HUES6 (cell line): ENCODE results near the gene TBL2.
"Not testable (repeated sequence)": the region's sequence is repeated elsewhere in the genome, so short reads cannot be mapped to it uniquely, and the experiment has no call there.

Experiments
- H3K27ac ChIP-seq: 2 replicates; pipeline ENCODE4 v1.7.0; 2013; ENCODE audit warnings: low read depth, mild to moderate bottlenecking, low read length, inconsistent platforms
- H3K27me3 ChIP-seq: 2 replicates; pipeline ENCODE4 v1.6.1; 2013; ENCODE audit warnings: low read length; ENCODE audit not compliant: control insufficient read depth, insufficient read depth
- H3K36me3 ChIP-seq: 2 replicates; pipeline ENCODE4 v1.6.1; 2013; ENCODE audit warnings: low read length; ENCODE audit not compliant: control insufficient read depth, insufficient read depth
- H3K4me1 ChIP-seq: 2 replicates; pipeline ENCODE4 v1.6.1; 2013; ENCODE audit warnings: low read length; ENCODE audit not compliant: control insufficient read depth, insufficient read depth
- H3K4me3 ChIP-seq: 2 replicates; pipeline ENCODE4 v1.5.1; 2013; ENCODE audit warnings: low read depth, low read length
- H3K9ac ChIP-seq: one replicate; pipeline ENCODE4 v1.6.1; 2013; ENCODE audit warnings: mild to moderate bottlenecking, low read length
- H3K9me3 ChIP-seq: 2 replicates; pipeline ENCODE4 v1.6.1; 2013; ENCODE audit warnings: low read depth, low read length; ENCODE audit not compliant: control insufficient read depth, insufficient read depth

The TBL2 gene

DNA sequence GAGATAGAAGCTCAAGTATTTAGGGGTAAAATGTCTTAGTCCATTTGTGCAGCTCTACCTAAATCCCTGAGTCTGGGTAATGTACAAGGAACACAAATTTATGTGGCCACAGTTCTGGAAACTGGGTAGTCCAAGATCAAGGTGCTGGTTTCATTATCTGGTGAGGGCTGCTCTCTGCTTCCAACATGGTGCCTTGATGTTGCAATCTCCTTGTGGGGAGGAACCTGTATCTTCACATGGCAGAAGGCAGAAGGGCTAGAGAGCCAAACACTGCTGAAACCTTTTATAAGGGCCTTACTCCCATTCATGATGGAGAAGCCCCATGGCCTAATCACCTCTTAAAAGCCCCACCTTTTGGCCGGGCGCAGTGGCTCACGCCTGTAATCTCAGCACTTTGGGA is 47.6 kb downstream of the TBL2 start:
- Histone ChIP-seq H3K27me3 (no peaks in the 10 kb centered on the region), H3K36me3 (peaks cover 4% of the 10 kb centered on the region; the same call in 1 of the 2 replicates), H3K27ac (no peak overlapping the region), H3K4me3 (no peak overlapping the region), H3K9ac (no peak overlapping the region), H3K4me1 (peaks cover 2% of the 10 kb centered on the region; the same call in 1 of the 2 replicates), H3K9me3 (no peaks in the 10 kb centered on the region)

DNA sequence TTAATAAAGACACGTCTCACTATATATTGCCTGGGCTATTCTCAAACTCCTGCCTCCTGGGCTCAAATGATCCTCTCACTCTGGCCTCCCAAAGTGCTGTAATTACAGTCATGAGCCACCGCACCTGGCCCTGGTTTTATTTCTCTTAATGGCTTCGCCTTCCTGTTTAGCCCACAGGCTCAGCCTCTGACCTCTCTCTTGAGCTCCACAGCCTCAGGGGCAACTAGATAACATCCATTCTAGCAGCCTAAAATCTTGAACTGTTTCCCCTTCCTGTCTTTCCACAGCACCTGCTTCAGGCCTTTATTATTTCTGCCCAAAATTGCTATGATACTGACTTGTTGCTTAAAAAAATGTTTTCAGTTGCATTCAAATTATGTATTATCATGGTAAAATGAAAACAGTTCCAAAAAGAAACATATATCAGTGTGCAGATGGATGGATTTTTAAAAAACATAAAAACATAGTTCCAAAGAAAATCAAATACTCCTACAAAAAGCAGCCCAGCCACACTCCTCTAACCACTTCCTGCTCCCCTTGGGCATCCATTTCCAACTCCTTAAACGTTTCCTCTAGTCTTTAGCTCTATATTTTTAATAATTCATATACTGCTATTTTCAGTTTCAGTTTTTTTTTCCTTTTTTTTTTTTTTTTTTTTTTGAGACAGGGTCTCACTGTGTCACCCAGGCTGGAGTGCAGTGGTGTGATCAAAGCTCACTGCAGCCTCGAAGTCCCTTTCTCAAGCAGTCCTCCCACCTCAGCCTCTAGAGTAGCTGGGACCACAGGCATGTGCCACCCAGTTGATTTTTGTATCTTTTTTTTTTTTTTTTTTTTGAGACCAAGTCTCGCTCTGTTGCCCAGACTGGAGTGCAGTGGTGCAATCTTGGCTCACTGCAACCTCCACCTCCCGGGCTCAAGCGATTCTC is 51.2 kb downstream of the TBL2 start:
- no peaks in the 10 kb centered on the region for H3K27me3 ChIP-seq
- no peak overlapping the region for H3K4me3 ChIP-seq
- H3K36me3 ChIP-seq, result no peaks in the 10 kb centered on the region
- H3K27ac ChIP-seq, result no peak overlapping the region
- peaks cover 2% of the 10 kb centered on the region; the same call in 1 of the 2 replicates for H3K4me1 ChIP-seq
- H3K9ac ChIP-seq, result no peak overlapping the region
- H3K9me3 ChIP-seq, result no peaks in the 10 kb centered on the region

DNA sequence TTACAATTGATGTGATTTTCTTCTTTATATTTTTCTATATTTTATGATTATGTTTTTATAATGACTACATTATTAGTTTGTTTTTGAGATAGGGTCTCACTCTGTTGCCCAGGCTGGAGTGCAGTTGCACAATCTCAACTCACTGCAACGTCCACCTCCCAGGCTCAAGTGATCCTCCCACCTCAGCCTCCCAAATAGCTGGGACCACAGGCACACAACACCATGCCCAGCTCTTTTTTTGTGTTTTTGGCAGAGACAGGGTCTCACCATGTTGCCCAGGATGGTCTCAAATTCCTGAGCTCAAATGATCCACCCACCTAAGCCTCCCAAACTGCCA is 52.3 kb downstream of the TBL2 start:
- not testable (repeated sequence) for H3K4me3 ChIP-seq, H3K9me3 ChIP-seq, H3K4me1 ChIP-seq, H3K9ac ChIP-seq, H3K27ac ChIP-seq, H3K27me3 ChIP-seq, H3K36me3 ChIP-seq

DNA sequence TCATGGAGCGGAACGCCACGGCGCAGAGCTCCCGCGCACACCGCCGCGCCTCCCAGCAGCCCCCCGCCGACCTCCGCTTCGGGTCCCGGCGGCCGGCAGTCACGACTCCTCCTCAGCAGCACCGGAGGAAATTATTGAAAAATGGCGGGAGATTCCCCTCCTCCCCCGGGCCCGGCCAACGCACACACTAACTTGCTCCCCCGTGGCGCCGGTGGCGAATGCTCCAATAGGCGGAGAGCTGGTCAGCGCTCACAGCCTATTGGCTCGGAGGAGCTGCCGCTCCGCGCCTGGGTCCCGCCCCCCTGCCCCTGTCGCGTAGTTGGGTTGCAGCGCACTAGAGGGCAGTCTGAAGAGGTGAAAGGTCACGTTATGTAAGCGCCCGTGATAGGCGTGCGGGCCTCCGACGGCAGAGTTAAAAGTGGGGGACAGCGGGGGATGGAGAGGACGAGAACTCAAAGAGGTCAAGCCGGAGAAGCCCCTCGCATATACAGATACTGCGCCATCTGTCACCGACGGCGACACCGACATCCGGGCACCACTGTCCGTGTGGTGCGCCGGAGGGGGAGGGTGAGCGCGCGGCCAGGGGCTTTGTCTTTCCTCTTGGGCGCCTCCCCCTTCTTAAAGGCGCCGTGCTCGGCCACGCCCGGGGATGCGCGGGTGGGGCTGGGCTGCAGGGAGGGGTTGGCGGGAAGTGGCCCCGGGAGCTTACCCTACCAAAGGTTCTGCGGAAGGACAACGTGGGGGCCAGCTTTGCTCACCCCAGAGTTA is 56.1 kb downstream of the TBL2 start, which contains the start of gene BAZ1B:
TSS of gene BAZ1B (minus strand) at position 189 of the 768 bp plus-strand sequence. CDS start 360 bp downstream, outside the sequence.
- H3K27ac ChIP-seq, result peak within 1 kb of the TSS; percentile 85
- peaks cover 25% of the 10 kb centered on the region for H3K36me3 ChIP-seq
- peak within 1 kb of the TSS; percentile 86 for H3K4me3 ChIP-seq
- no peaks in the 10 kb centered on the region for H3K9me3 ChIP-seq
- H3K4me1 ChIP-seq, result peaks cover 8% of the 10 kb centered on the region; the same call in 1 of the 2 replicates
- H3K9ac ChIP-seq, result peak within 1 kb of the TSS; percentile 93
- H3K27me3 ChIP-seq, result no peaks in the 10 kb centered on the region

DNA sequence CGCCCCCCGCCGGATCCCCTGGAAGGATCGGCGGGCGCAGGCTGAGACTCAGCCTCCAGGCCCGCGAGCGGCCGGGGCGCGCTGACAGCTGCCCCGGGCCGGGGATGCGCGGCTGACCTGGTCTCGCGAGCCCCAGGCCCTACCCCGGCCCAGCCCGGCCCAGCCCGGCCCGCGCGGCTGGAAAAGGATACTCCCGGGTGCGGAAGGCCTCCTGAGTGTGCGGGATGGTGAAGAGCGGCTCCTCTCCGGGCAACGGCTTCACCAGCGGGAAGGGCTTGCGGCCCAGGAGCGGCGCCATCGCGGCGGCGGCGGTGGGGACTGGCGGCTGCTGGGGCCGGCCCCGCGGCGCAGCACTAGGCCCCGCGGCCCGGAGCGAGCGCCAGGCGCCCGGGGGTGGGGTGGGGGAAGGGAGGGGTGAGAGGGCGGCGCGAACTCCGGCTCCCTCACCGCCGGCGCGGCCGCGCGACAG is 56.7 kb downstream of the TBL2 start:
- Histone ChIP-seq H3K36me3 (peaks cover 31% of the 10 kb centered on the region), H3K27ac (peak overlapping the region; percentile 85), H3K4me1 (peaks cover 5% of the 10 kb centered on the region; the same call in 1 of the 2 replicates), H3K4me3 (peak overlapping the region; percentile 86), H3K27me3 (no peaks in the 10 kb centered on the region), H3K9ac (peak overlapping the region; percentile 93), H3K9me3 (no peaks in the 10 kb centered on the region)

DNA sequence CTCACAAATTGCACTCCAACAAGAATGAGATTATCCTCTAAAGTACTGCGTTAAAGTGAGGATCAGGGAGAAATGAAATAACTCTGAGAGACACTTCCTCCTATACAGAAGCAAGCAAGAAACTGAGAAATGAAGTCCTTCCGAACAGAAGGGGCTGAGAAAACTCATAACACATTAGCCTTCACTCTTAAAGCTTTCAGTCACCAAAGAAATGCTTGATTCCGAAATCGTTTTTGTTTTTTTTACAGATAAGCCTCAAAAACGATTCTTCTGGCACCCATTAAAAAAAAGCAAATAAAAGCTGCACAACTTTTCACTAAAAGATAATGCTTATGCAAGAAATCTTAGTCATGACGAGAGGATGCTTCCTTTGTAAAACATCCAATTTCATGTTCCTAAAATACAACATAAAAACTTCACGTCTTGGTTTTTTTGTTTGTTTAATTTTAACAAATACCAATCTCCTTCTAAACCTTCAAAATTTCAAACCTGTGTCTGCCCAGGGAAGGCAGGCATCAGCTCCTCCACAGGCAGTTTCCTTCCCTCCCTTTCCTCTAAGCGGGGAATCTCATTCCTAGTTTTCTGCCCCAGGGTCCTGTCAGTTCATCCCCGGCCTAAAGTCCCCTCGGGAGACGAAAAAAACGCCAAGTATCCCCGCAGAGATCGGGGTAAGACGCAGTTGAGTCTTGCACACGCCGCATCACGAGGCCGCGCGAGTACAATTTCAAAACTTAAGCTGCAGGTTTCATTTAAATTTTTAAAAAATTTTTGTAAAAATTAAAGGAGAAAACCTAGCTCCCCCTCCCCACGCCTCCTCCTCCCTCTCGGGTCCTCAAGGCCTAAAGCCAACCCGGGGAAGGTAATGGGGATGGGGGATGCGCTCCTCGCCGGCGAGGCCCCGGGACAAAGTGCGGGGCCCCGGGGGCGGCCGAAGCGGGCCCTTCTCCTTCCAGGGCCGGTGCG is 57.4 kb downstream of the TBL2 start:
- Histone ChIP-seq H3K9ac (peak overlapping the region; percentile 93), H3K27me3 (no peaks in the 10 kb centered on the region), H3K4me3 (peak overlapping the region; percentile 86), H3K9me3 (no peaks in the 10 kb centered on the region), H3K4me1 (peaks cover 5% of the 10 kb centered on the region; the same call in 1 of the 2 replicates), H3K36me3 (peaks cover 38% of the 10 kb centered on the region), H3K27ac (peak overlapping the region; percentile 85; the same call in 1 of the 2 replicates)

DNA sequence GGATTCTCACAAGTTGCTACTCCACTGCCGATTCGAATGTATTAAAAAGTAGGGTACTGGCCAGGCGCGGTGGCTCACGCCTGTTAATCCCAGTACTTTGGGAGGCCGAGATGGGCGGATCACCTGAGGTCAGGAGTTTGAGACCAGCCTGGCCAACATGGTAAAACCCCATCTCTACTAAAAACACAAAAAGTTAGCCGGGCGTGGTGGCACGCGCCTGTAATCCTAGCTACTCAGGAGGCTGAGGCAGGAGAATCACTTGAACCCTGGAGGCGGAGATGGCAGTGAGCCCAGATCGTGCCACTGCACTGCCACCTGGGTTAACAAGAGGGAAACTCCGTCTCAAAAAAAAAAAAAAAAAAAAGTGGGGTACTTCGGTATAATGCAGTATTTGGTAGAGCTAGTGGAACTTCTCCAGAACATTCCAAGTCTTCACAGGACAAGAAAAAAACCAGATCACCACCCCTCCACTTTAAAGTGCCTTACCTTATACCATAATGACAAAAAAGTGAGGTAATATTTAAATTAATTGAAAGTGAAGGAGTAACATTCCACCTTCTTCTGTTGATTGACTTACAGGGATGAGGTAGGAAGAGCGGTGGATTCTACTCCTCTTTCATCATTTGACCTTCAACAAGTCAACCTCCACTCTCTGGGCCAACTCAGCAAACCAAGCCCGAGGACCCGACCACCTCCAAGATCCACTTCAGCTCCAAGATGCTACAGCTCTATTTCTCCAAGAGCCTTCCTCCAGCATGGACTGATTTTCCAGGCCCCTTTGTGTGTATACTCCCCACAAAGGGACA is 58.3 kb downstream of the TBL2 start:
- Histone ChIP-seq H3K4me3 (peak overlapping the region; percentile 86), H3K9me3 (no peaks in the 10 kb centered on the region), H3K27ac (peak overlapping the region; percentile 85; the same call in 1 of the 2 replicates), H3K36me3 (peaks cover 47% of the 10 kb centered on the region), H3K9ac (peak overlapping the region; percentile 93), H3K27me3 (no peaks in the 10 kb centered on the region), H3K4me1 (peaks cover 5% of the 10 kb centered on the region; the same call in 1 of the 2 replicates)

DNA sequence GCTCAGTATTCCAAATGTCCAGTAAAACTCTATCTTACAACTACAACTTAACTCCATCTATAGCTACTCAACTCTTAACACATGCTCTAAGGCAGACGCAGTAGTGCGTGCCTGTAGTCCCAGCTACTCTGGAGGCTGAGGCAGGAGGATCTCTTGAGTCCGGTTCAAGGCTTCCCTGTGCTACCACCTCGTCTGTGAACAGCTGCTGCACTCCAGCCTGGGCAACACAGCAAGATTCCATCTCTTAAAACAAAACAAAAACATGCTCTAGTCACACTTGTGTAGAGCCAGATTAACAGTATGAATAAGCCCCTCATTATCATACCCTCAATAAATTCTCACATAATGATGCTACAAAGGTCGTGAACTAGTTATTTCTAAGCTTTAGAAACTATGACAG is 59.9 kb downstream of the TBL2 start:
- Histone ChIP-seq H3K4me1 (peaks cover 5% of the 10 kb centered on the region; the same call in 1 of the 2 replicates), H3K4me3 (peak overlapping the region; percentile 86; the same call in 1 of the 2 replicates), H3K27me3 (no peaks in the 10 kb centered on the region), H3K9me3 (no peaks in the 10 kb centered on the region), H3K27ac (no peak overlapping the region), H3K9ac (no peak overlapping the region), H3K36me3 (peaks cover 61% of the 10 kb centered on the region)
